Tongue (tissue), 2 donors: ENCODE measurements around the gene FSTL4. TPM values are rescaled to one million over a fixed set of nuclear protein-coding genes. Genes with fewer than 3 reads are reported as not detected.
"Not testable (repeated sequence)": the region's sequence is repeated elsewhere in the genome, so short reads cannot be mapped to it uniquely, and the experiment has no call there.

Experiments used
- DNase-seq: peaks from one replicate; pipeline ENCODE4 v3.0.0-alpha.2; 2015
- total RNA-seq: library from RNA; depleted of rRNA; stranded (reverse); fragments of >200 nt; gene quantifications from one replicate; pipeline ENCODE4 v1.2.3, GENCODE V29; 2014

Gene FSTL4
- total RNA-seq, 1 donor from 2014 or later, result 0.51 TPM

GRCh38 chr5:133552925-133553525 is 59.3 kb downstream of the FSTL4 start:
- DNase-seq, result peak; percentile 64

GRCh38 chr5:133546500-133546899 is 65.8 kb downstream of the FSTL4 start:
- no peak for DNase-seq

- no peak for DNase-seq
Measured at GRCh38 chr5:133544346-133544745, 68.0 kb downstream of the FSTL4 start.

GRCh38 chr5:133539818-133540217 is 72.5 kb downstream of the FSTL4 start:
- no peak for DNase-seq

GRCh38 chr5:133538718-133539117 is 73.6 kb downstream of the FSTL4 start:
- no peak for DNase-seq

DNA sequence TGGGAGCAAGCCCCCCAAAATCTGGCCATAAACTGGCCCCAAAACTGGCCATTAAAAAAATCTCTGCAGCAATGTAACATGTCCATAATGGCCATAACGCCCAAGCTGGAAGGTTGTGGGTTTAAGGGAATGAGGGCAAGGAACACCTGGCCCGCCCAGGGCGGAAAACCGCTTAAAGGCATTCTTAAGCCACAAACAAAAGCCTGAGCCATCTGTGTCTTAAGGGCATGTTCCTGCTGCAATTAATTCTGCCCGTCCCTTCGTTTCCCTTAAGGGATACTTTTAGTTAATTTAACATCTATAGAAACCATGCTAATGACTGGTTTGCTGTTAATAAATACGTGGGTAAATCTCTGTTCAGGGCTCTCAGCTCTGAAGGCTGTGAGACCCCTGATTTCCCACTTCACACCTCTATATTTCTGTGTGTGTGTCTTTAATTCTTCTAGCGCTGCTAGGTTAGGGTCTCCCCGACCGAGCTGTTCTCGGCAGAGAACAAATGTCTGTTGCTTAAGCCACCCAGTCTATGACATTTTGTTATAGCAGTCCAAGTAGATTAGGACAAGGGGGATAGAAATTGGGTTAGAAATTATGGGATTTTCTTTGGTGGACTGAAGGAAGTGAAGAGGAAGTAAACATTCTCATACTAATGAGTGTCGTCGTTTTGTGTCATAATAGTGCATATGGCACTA is 77.0 kb downstream of the FSTL4 start:
- not testable (repeated sequence) for DNase-seq

DNA sequence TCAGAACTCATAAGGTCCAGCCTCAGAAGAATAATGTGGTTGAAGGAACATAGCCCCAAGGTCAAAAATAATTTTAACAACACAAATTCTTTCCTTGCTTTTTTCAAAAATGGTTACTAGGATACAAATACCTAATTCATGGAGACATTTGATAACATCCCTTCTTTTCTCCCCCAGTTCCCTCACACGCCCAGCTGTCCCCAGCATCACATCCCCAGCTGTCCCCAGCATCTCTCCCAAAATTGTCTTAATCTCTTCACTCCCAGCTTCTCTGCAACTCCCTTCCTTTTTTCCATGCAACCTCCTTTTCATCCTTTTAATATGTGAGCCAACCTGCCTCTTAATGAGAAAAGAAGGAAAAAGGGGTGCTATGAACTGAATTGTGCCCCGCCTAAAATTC is 77.8 kb downstream of the FSTL4 start:
- peak; percentile 19 for DNase-seq

DNA sequence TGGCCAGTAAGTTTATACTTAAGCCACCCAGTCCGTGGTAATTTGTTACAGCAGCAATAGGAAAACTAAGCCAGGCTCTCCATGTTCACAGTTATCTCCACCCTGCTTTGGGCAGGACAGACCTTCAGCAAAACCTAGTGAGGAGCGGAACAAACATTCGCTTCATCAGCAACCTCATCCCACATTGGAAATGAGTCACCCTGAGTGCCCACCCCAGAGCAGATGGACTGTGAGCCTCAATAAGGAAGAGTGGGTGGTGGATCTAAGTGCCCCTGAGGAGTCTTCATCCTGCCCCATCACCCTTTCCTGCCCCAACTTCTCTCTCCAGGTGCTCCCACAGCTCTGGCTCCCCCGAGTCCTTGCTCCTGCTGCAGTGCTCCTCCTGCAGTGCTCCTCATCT is 78.8 kb downstream of the FSTL4 start:
- no peak for DNase-seq

DNA sequence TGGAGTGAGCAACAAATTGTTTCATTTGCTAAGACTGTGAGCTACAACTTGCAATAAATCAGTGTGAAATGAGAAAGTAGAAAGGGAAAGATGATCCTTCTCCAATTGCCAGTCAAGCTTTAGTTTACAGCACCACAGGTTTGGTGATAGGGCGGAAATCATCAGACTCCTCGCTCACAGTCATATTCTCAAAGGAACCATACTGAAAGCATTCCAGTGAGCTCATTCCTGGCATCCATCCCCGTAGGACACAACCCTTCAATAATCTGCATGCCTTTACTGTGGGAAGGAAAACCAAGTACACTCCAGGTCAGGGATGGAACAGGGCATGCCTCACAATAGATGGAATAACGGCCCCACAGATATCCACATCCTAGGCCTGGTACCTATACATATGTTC is 80.7 kb downstream of the FSTL4 start:
- DNase-seq, result peak; percentile 64

- no peak for DNase-seq
Measured at GRCh38 chr5:133531178-133531577, 81.2 kb downstream of the FSTL4 start.

DNA sequence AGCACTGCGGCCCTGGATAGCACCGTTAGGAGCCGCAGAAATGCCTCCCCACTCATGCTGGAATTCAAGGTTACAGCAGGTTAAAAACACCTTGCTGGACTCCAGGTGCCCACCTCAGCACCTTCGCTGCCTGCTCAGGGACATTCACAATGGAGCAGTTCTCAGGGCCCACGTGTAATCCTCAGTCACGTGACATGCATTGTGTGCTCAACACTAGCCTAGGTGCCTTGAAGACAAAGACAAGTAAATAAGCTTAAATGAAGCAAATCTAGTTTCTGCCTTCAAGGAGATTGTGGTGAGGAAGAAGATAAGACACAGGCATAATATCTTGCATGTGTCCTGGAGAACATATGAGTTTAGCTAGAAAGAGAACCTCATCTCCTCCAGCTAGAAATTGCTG is 82.1 kb downstream of the FSTL4 start:
- no peak for DNase-seq

DNA sequence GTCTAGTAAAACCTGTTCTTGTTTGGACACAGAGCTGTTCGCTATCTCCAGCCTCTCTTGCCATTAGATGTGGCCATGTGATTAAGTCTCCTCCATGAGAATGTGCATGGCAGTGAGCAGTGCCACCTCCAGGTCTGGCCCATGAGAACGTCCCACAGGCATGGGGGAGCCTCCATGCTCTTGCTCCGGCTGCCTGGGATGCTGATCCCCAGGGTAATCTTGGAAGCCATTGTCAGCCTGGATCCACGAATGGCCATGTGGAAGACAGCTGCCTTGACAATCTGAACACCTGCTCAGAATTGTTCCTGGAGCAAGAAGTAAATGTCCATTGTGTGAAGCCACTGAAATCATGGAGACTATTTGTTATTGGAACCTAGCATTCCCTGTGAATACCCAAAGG is 83.5 kb downstream of the FSTL4 start:
- DNase-seq, result no peak

GRCh38 chr5:133527311-133527710 is 85.0 kb downstream of the FSTL4 start:
- DNase-seq, result peak; percentile 38

GRCh38 chr5:133526368-133526767 is 86.0 kb downstream of the FSTL4 start:
- DNase-seq, result no peak

- DNase-seq, result no peak
Measured at GRCh38 chr5:133525126-133525525, 87.2 kb downstream of the FSTL4 start.

- DNase-seq, result no peak
Measured at GRCh38 chr5:133524666-133525065, 87.7 kb downstream of the FSTL4 start.

DNA sequence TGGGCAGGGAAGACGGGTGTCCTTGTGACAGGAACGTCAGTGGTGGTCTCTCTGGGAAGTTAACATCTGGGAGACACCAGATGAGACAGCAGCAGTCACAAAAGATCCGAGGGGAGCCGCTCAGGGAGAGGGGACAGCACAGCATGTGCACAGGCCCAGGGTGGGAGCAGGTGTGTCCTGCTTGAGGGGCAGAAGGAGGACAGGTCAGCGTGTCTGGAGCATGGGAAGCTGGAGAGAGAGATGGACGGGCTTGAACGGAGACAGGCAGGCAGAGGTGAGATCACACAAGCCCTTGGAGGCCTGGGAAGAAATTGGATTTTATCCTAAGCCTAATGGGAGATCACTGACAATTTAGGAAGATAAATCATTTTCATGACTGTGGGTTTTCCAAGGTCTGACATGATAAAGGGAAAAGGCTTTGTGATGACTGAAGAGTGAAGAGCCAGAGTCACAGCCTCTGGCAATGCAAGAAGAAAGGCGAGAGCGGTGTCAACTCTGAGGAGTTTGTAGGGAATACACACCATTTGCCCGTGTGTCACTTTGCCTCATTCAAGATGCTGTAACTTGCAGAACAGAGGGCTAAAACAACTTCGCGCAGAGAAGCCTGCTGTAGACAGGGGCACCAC is 88.3 kb downstream of the FSTL4 start:
- no peak for DNase-seq

DNA sequence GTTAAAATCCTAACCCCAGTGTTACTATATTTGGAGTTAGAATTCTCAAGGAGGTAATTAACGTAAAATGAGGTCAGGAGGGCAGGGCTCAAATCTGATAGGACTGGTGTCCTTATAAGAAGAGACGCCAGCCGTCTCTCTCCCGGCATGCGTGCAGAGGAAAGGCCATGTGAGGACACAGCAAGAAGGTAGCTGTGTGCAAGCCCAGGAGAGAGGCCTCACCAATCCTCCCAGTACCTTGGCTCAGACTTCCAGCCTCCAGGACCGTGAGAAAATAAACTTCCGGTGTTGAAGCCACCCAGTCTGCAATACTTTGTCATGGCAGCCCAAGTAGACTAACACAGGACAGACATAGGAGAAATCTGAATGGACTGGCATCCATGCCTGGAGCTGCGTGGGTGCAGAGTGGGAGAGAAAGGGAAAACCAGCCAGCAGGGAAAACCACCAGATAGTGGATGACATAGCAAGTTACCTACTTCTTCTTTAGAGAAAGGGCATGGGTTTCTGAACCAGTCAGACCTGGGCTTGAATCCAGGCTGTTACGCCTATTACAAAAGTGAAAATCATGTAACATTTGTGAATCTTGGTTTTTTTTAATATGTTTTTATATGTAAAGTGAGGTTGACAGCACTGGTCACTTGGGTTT is 89.2 kb downstream of the FSTL4 start:
- no peak for DNase-seq

- no peak for DNase-seq
Measured at GRCh38 chr5:133521801-133522200, 90.5 kb downstream of the FSTL4 start.

DNA sequence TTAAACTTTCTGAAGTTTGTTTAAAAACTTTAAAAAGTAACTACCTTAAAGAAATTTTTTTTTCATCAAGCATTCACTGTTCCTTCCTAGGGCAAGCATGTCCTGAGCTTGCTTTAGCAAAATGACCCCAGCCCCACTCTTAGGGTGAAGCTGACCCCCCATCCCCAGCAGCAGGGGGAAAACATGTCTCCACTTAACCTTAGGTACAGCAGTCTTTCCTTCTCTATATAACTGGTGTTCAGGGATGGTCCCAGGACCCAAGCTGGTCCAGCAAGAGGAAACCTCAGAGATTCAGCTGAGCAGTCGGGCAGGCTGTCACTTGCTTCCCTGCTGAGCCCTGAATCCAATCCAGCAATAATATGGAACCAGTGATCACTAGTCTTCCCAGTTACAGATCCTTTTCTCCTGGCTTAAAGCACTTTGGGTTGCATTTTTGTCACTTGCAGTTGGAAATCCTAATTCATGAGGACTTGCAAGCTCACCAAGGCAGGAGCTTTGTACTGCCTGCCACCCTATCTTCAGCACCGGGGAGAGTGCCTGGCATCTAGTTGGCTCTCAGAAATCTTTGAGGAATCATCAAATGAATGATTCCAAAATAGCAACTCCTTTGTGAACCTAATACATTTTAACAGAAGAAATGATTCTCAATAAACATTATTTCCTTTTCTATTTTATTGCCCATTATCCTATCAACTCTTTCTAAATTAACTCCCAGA is 91.2 kb downstream of the FSTL4 start:
- DNase-seq, result no peak

DNA sequence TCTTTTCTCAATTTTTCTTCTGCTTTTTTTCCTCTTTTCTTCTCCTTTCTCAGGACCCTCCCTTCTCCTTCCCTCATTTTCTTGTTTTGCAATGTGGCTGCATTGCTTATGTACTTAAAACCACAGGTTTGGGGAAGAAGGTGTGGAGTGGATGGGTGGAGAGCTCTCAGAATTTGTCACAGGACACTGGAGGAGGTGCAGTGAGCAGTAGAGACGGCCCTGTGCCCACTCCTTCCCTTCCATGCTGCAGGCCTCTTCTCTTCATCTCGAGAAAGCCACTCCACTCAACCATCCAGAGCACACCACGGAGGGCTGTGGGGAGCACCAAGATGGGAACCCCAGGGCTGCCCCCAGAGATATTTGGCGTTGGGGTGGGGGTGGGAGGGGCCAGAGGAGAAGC is 92.3 kb downstream of the FSTL4 start:
- no peak for DNase-seq

GRCh38 chr5:133519191-133519590 is 93.2 kb downstream of the FSTL4 start:
- no peak for DNase-seq

GRCh38 chr5:133514456-133514855 is 97.9 kb downstream of the FSTL4 start:
- DNase-seq, result peak; percentile 25
